Measurements from ENCODE around the gene SMAD2.

- TF ChIP-seq, protein P1, sequence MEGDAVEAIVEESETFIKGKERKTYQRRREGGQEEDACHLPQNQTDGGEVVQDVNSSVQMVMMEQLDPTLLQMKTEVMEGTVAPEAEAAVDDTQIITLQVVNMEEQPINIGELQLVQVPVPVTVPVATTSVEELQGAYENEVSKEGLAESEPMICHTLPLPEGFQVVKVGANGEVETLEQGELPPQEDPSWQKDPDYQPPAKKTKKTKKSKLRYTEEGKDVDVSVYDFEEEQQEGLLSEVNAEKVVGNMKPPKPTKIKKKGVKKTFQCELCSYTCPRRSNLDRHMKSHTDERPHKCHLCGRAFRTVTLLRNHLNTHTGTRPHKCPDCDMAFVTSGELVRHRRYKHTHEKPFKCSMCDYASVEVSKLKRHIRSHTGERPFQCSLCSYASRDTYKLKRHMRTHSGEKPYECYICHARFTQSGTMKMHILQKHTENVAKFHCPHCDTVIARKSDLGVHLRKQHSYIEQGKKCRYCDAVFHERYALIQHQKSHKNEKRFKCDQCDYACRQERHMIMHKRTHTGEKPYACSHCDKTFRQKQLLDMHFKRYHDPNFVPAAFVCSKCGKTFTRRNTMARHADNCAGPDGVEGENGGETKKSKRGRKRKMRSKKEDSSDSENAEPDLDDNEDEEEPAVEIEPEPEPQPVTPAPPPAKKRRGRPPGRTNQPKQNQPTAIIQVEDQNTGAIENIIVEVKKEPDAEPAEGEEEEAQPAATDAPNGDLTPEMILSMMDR (IDR thresholded peaks at IDR 0.05), result no peak
- no peak for TF ChIP-seq POLR2A (IDR thresholded peaks at IDR 0.05)
Measured at GRCh38 chr18:47932190-47932589, 1.7 kb upstream of the SMAD2 start.

Measured in sigmoid colon (tissue), 3 donors.